ENCODE data around the gene MCF2L.
"Not testable (repeated sequence)": the region's sequence is repeated elsewhere in the genome, so short reads cannot be mapped to it uniquely, and the experiment has no call there.

The MCF2L gene

DNA sequence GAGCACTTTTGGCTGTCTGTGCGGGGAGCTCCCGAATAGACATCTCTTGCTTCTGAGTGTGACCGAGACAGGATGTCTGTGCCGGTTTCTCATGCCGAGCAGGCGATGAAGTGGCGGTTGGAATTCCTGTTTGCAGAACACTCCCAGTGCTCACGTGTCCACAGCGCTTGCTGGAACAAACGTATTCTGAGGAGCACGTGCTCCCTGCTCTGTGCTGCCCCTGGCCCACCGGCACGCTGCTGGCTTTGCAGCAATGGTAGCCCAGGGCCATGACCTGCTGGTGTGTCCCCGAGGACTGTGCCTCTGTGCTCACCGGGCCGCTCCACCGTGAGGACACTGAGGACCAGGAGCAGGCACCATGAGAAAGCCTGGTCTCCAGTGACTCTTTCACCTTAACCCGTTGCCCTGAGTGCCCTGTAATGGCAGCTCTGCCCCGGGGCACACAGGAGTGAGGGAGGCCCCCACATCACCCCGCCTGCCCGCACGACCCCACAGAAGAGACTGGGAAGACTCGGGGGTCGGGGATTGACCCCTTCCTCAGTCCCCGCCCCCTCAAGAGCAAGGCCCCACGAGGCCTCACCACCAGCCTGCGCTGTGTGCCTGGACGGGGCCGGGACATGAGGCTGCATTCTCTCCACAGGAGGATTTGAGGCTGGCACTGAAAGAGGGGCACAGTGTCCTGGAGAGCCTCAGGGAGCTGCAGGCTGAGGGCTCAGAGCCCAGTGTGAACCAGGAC is 96.6 kb downstream of the MCF2L start:
- no peak for DNase-seq (ENCODE audit: low spot score)

DNA sequence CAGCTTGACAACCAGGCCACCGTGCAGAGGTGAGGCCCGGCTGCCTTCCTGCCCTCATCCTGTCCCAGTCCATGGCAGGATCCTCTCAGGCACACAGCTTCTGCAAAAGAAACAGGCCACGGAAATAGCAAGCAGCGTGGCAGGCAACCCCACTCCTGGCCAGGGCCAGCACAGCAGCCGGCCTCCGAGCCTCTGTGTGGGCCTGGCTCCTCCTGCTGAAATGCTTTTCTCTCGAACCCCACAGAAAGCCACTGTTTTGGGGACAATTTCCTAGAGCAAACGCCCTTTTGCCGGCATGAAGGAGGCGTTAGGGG is 97.1 kb downstream of the MCF2L start:
- no peak for DNase-seq (ENCODE audit: low spot score)

DNA sequence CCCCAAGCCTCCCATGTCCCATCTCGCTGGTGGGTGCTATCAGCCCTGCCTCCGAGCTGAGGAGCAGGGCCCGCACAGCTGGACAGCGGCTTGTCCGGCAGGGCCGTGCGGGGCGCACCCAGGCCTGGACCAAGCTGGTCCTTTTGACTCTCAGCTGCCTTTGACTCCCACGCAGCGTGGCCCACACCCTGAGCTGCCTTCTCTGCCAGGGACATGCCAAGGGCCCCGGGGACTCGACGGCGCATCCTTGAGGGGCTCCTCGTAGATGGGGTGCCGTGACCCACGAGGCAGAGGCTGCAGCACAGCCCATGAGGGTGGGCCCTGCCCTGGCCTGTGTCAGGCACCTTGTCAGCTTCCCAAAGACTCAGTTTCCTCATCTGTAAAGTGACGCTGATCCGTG is 97.7 kb downstream of the MCF2L start:
- DNase-seq (ENCODE audit: low spot score) = no peak

DNA sequence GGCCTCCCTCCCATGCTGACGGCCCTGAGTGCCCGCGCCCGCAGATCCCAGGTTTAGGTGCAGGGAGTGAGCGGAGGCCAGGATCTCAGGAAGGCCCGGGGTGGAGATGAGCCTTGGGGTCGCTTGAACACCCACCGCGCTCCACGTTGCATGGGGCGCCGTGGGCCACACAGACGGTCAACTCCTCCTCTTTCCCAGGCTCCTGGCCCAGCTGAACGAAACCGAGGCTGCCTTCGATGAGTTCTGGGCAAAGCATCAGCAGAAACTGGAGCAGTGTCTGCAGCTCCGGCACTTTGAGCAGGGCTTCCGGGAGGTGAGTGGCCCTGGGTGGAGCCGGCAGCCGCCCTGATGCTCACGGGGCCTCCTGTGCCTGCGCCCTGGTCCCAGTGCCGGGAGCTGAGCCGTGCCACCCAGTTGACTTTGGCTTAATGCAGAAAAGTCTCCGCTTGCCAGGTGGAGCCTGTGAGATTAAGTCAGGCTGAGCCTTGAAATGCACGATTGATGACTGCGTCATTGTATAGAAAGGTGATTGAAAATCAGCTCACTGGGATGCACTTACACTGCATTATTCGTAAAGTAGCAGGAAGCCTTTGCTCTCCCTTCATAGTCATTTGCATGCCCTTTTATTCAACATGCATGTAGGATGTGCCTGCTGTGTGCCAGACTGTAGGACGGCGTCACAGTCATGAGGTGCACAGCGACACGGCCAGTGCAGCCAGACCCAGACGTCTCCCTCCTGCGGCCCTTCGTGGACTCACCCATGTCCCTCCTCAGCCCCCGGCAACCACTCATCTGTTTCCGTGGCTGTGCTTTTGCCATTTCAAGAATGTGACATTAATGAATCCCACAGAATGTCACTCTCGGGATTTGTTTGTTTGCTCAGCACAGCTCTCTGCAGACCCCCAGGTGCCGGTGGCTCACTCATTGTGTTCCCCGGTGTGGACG is 101.1 kb downstream of the MCF2L start:
- no peak for DNase-seq (ENCODE audit: low spot score)

DNA sequence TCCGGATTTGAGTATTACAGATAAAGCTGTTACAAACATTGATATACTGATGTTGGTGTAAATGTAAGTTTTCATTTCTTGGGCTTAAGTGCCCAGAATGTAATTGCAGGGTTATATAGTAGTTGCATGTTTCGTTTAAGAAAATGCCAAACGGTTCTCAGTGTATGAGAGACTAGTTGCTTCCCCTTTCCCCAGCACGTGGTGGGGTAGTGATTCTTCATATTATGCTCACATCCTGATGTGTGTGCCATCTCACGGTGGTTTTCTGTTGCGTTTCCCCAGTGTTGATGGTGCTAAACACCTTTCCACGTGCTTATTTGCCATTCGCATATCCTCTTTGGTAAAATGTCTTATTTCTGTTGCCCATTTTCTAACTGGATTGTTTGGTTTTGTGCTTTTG is 101.8 kb downstream of the MCF2L start:
- no peak for DNase-seq (ENCODE audit: low spot score)

DNA sequence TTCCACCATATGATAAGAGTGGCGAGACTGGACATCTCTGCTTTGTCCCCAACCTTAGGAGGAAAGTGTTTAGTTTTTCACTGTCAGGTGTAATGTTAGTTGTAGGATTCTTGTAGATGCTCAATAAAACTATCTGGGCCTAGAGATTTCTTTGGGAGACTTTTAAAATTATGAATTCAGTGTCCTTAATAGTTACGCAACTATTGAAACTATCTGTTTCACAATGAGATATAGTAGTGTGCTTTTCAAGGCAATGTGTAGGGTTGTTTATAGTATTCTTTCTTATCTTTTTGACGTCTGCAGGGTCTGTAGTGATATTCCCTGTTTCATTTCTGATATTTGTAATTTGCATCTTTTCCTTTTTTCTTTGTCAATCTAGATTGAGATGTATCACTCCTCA is 103.4 kb downstream of the MCF2L start:
- no peak for DNase-seq (ENCODE audit: low spot score)

DNA sequence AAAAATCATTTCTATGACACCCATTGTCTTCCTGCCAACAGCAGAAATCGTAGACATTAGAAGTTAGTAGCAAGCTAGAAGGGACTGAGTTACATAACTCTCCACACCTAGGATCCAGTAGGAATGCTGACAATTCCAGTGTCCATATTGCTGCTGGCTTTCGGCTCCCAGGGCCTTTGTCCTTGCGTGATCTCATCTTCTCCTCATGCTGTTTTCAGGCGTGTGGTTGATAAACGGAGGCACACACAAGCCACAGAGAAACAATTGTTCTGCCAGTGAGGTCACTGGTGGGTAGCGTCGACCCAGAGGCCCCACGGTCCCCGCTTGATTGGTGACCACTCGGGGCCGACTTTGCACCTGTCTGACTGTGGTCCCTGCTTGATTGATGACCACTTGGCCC is 104.9 kb downstream of the MCF2L start:
- no peak for DNase-seq (ENCODE audit: low spot score)

DNA sequence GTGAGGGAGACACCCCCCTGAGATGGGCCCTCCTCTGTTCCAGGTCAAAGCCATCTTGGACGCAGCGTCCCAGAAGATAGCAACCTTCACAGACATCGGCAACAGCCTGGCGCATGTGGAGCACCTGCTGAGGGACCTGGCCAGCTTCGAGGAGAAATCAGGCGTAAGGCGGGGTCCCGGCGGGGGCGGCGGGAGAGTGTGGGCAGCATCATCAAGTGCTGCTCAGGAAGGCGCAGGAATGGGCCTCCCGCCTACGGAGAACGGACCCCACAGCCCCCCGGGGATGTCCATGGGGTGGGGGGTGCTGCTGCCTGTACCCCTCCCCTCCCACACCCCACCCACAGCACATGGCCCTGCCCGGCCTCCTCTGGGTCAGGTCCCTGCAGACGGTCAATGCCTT is 105.4 kb downstream of the MCF2L start:
- DNase-seq (ENCODE audit: low spot score) = no peak

DNA sequence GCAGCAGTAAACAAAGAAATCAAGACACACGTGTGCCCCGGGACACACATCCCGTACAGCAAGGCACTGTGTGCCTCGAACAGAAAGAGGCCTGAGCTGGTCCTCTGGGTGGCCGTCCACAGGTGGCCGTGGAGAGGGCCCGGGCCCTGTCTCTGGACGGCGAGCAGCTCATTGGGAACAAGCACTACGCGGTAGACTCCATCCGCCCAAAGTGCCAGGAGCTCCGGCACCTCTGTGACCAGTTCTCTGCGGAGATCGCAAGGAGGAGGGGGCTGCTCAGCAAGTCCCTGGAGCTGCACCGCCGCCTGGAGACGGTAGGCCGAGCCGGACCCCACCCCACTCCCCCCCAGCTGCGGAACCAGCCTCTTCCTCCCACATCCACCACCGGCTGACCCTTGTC is 105.9 kb downstream of the MCF2L start:
- no peak for DNase-seq (ENCODE audit: low spot score)

DNA sequence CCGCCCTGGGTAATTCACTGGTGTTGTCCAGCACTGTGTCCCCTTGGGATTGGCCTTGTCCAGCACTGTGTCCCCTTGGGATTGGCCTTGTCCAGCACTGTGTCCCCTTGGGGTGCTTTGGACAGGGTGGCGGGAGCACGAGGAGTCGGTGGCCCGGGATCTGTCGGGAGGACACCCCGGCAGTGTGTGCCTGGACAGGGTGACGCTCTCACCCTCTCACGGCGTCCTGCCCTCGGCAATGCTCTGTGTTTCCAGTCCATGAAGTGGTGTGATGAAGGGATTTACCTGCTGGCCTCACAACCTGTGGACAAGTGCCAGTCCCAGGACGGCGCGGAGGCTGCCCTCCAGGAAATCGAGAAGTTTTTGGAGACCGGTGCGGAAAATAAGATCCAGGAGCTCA is 106.7 kb downstream of the MCF2L start:
- DNase-seq (ENCODE audit: low spot score) = no peak

DNA sequence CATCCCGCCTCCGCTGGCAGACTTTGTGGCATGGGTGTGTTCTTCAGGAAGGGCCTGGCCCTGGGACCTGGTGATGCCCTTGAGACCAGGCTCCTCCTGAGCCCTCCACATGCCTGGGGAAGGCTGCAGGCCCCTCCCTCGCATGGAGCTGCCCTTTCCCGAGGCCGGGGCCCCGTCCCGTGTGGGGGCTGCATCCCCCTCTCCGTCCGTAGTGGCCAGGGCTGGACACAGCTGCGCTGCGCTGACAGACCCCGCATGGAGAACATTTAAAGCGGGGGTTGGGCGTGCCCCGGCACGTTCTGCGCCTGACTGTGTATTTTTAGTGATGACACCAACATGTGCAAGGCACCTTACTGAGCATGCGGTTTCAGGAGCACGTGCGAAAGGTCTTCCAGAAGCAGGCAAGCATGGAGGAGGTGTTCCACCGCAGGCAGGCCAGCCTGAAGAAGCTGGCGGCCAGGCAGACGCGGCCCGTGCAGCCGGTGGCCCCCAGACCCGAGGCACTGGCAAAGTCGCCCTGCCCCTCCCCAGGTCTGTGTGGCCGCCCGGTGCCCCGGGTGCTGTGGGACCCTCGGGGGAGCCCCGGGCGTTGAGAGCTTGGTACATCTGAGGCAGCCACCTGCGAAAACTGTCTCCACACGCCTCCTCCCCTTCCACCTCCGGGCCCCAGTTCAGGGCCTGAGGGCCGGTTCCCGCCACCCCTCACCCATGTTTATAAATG is 107.8 kb downstream of the MCF2L start:
- DNase-seq (ENCODE audit: low spot score) = no peak

DNA sequence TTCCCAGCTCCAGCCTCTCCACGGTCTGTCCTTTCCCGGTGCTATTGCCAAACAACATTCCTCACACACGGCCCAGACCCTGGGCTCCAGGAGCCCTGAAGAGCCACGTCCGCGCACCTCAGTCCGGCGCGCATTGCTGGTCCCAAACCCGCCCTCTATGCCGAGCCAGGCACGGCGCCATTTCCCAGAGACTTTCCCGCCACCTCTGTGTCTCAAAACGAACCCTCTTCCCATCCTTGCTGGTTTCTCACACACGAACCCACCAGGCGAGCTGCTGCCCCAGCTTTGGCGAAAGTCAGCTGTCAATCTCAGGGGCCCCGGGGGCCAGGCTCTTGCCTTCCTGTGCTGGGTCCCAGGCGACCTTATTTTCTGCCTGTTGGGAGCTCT is 108.5 kb downstream of the MCF2L start:
- no peak for DNase-seq (ENCODE audit: low spot score)

DNA sequence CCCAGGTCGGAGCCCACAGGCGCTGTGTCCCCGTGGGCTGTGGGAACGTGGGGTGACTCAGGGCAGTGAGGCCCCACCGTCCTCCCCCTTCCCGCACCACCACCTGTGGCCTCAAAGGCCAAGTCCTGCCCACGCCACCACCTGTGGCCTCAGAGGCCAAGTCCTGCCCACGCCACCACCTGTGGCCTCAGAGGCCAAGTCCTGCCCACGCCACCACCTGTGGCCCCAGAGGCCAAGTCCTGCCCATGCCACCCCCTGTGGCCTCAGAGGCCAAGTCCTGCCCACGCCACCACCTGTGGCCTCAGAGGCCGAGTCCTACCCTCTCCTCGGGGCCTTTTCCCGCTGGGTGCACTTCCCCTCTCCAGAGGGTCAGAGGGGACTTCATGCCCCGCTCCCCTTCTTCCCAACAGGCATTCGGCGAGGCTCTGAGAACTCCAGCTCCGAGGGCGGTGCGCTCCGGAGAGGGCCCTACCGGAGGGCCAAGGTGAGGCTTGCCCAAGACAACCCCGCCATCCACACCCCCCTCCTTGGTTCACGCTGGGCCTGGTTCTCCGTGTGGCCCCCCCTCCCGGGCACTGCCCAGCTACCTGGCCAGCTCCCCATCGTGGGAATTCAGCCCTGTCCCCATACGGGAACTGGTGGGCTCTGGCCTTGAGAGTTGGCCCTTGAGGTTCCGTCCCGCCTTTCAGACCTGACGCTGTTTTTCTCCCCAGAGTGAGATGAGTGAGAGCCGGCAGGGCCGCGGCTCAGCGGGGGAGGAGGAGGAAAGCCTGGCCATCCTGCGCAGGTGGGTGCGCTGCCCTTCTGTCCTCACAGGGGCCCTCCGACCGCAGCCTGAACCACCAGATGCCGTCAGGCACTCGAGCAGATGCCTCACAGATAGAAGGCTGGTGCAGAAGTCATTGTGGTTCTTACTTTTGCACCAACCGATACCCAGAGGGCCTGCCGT is 109.2 kb downstream of the MCF2L start:
- no peak for DNase-seq (ENCODE audit: low spot score)

DNA sequence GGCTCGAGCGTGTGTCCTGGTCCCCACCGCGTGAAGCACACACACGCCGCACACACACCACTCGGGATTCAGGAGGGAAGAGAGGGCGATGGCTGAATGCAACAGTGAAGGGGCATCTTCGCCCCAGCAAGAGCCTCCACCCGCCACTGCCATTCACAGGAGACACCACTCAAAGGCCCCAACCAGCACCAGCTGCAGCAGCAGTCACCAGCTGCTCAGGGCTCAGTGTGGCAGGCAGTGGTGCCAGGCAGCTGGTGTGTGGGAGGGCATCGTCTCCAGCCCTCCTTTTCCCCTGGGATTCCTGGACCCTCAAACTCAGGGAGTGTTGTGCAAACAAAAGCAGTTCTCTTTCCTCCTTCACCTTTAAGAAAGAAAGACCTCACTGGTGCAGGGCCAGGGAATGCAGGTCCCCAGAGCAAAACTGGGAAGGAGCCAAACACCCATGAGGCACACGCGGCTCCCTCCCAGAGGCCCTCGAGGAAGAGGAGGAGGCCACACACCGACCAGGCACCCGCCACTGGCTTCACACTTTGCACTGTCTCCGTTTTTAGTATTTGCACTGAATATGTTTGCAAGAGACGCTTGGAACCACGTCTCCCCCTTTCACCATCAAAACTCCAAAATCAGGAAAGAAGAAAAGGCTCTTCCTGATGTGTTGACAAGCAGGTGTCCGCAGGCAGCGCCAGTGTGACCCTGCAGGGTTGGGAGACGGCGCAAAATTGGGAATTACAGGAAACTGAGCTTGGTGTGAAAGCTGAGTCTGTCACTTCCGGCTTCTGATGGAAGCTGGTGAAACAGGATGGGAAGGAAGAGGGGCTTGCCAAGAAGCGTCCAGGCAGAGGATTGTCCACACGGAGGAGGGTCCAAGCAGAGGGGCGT is 110.1 kb downstream of the MCF2L start:
- no peak for DNase-seq (ENCODE audit: low spot score)

DNA sequence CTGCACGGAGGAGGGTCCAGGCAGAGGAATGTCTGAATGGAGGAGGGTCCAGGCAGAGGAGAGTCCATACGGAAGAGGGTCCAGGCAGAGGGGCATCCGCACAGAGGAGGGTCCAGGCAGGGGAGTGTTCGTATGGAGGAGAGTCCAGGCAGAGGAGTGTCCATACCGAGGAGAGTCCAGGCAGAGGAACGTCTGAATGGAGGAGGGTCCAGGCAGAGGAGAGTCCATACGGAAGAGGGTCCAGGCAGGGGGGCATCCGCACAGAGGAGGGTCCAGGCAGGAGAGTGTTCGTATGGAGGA is 110.7 kb downstream of the MCF2L start:
- not testable (repeated sequence) for DNase-seq (ENCODE audit: low spot score)

DNA sequence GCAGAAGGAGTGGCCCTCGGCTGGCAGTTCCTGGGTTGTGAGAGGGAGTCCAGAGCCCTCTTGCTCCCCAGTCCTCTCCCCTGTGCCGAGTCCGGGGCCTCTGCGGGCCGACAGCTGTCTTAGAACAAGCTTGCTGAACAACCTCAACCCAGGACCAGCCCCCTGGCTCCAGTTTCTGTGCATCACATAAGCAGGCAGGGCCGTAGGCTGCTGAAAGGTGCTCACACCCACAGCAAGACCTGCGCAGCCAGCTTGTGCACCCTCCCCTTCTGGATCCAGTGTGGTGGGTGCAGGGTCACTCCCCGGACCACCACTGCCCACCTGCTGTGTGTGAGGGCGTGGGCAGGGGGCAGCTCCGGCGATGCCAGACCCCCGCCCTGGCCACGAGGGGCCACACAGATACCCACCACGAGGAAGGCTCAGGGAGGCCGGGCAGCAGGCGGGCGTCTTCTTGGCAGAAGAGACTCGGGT is 111.4 kb downstream of the MCF2L start:
- DNase-seq (ENCODE audit: low spot score) = no peak

DNA sequence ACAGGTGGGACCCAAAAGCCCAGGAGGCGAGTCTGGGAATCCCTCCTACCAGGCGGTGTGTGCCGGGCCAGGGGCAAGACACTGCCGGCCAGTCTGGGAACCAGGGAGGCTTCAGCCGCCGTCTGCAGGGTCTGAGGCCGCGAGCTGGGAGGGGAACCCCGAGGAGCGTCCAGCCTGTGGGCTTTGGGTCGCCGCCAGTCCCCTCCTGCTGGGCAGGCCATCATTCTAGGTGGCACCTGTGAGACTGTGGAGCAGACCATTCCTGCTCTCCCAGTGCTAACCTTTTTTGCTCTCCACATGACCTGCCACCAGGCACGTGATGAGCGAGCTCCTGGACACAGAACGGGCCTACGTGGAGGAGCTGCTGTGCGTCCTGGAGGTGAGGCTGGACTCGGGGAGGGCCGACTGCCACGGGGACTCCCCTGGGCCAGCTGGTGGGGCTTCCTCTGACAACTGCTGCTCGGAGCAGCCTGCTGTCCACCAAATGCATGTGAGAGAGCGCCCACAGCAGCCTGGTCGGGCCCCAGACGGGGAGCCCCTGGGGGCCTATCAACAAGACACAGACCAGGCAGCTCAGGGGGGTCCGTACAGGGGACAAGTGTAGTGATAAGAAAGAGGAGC is 112.0 kb downstream of the MCF2L start:
- DNase-seq (ENCODE audit: low spot score) = no peak

DNA sequence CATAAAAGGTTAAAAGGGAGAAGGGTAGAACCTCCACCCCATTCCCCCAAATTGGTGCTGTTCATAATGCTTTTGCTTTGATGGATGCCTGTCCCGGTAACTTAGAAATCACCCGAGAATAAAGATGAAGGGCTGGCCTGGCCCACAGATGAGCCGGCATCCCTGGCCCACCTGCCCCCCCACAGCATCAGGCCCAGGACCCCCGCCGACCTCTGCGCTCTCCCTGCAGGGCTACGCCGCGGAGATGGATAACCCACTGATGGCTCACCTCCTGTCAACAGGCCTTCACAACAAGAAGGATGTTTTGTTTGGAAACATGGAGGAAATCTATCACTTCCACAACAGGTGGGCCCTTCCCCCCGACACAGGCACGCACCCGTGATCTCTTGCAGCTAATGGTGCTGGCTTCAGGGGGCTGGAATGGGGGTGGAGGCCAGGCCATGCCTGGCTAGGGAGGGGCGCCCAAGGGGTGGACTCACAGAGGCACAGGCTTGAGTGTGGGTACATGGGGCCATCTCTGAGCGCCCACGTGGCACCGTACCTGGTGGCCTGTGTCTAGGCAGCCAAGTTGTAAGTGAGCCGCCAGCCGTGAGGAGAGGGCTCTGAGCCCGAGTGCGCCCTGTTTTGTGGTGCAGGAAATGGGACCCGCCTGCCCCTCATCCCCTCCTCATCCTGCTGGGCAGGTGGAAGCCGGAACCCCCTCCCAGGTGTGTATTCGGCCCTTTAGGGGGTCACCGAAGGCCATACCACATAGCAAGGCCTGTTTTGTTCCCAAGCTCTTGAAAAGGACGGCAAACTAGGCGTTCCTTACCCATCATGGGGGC is 113.4 kb downstream of the MCF2L start:
- no peak for DNase-seq (ENCODE audit: low spot score)

DNA sequence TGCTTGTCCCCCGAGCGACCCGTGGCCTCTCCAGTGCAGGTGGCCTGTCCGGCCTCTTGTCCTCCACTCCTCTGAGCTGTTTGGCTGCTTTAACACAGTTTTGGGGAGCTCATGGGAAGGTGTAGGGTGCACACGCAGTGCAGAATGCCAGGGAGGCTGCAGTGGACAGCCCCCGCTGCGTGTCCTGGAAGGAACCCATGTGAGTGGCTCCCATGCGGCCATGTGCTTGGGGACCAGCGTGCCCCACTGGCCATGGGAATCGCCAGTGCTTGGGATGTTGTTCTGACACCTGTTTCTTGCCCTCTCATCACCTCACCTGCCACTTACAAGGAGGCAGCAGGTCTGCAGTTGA is 114.0 kb downstream of the MCF2L start:
- DNase-seq (ENCODE audit: low spot score) = no peak

All from GM03348 (cell line).